Measurements from ENCODE around the gene CSDE1.

The CSDE1 gene

DNA sequence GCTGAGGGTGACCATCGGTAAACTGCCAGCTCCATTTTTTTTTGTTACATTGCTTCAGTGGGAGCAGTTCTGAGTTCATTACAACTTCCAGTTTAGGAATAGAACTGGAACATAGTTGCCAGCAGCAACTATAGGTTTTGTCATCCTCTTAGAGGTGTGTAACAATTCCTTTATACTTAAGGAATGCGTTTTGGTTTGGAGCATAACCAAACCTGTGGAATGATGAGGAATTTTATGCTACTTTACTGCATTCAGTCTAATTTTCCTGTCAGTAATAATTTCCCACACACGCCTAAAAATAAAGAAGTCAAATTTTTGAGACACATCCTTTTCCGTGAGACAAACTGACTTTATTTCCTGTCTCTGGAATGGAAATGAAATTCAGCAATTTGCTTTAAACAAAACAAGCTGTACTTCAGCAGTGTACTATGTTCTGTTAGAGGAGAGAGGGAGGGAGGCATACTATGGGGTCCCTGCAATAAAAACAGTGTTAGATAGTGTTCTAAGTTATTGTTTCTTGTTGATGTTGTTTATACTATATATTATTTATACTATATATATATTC is 57.7 kb downstream of the CSDE1 start:
- no peak for DNase-seq

DNA sequence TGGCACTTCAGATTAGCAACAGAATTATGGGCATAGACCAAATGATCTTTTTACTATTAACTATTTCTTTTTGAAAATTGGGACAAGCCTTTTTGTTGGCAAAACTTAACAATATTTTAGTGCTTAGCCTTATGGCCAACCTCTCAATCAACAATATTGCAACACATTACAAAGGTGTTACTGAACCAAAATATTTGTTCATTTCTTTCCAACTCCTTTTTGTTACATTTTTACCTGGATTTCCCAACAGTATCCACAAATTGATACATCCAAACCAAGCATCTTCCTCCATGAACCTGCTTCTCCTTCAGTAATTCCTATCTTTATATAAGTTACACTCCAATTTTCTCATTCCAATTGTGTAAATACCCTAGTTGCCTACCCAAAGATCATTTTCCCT is 61.0 kb downstream of the CSDE1 start:
- DNase-seq: no peak

DNA sequence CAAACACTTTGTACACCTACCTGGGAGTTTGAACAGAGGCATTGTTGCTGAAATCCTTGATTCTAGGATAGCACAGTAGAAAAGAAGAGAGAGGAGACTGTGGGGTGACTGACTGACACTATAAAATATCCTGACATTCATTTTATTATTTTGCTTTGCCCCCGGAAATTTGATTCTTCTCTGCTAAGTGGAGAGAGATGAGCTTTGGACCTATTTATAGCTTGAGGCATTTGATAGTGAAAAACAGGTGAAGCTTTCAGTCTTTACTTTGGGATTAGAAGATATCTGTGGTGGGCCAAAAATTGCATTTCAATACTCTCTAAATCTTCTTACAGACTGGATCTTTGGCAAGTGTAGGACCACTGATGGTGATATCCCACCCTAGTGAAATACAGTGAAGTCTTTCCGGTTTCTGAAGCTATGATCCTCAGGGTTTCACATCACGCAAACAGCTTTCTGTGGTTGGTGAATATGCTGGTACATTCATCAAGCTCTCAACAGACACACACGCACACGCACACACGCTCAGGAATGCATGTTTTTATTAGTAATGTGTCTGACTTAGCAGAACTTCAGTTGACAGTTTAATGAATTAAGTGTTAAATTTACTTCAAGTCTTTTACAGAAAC is 62.2 kb downstream of the CSDE1 start, which contains the start of gene AMPD1:
Gene AMPD1 (minus strand): TSS at position 117 of the 629 bp plus-strand sequence. CDS start 75 bp downstream, at position 42.
- no peak for DNase-seq

DNA sequence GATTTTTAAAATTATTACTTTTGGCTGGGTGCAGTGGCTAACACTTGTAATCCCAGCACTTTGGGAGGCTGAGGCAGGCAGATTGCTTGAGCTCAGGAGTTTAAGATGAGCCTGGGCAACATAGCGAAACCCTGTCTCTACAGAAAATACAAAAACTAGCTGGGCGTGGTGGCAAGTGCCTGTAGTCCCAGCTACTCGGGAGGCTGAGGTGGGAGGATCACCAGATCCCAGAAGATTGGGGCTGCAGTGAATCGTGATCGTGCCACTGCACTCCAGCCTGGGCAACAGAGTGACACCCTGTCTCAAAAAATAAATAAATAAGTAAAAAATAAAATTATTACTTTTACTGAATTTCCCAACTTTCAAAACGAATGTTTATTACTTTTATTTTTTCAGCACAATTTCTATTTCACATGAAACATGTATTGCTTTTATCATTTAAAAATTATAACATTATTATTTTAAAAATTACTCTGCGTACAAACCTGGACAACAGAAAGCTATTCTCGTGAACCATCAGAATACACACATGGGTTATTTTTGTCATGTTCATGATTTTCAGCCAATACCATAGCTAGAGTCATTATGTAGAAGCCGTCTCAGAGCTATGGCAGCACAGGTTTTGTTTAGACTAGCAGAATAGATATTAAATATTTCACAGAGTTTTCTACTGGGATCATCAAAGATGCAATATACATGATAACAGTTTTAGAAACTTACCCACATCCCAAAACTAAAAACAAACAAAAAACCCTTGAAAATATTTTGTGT is 63.1 kb downstream of the CSDE1 start:
- no peak for DNase-seq

GRCh38 chr1:114692947-114693346 is 64.8 kb downstream of the CSDE1 start:
- no peak for DNase-seq

DNA sequence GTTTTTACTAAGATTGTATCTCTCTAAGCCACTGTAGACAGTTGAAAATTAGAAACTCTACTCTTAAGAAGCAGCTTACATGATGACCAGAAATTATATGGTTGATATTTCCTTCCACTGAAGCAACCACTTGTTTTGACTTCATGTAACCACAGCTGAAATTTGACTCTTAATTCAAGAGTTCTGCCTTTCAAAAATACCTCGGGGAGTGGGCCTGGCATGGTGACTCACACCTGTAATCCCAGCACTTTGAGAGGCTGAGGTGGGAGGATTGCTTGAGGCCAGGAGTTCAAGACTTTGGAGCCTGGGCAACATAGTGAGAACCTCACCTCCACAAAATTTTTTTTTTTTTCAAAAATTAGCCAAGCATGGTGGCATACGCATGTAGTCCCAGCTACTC is 66.7 kb downstream of the CSDE1 start:
- DNase-seq: no peak

GRCh38 chr1:114690148-114690547 is 67.6 kb downstream of the CSDE1 start:
- no peak for DNase-seq

GRCh38 chr1:114688526-114688925 is 69.3 kb downstream of the CSDE1 start:
- no peak for DNase-seq

DNA sequence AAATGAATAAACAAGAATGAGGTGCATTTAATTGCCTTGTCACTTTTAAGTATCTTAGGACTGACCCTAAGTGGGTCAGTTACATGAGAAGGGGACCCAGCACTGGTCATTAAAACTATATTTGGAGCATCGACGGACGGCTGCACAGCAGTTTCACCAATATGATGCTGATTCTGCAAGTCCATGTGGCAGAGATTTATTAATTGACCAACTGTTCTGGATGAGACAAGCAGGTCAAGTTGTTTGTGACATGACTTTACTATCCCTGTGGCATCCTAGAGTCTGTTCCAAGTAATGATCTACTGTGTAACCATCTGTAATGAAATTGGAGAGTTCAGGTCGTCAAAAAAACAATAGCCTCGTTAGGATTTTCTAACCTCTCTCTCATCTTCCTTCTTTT is 71.9 kb downstream of the CSDE1 start:
- DNase-seq: no peak

DNA sequence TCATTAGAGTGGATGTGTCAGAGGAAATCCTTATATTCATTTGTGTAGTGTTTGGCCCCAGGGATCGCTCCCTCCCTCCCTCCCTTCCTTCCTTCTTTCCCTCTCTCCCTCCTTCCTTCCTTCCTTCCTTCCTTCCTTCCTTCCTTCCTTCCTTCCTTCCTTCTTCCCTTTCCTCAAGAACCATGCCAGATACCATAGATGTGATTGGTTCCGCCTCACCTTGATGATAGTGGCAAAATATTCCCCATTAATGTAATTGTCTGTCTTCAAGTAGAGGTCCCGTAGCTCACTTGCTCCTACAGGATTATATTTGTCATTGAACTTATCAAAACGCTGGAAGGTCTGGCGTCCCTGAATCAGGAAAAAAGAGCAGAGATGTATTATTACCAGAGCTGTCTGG is 80.1 kb downstream of the CSDE1 start:
- DNase-seq: no peak

- no peak for DNase-seq
These were observed 81.7 kb downstream of the CSDE1 start for GRCh38 chr1:114676115-114676514.

GRCh38 chr1:114671939-114672275 is 85.9 kb downstream of the CSDE1 start:
- DNase-seq: no peak

DNA sequence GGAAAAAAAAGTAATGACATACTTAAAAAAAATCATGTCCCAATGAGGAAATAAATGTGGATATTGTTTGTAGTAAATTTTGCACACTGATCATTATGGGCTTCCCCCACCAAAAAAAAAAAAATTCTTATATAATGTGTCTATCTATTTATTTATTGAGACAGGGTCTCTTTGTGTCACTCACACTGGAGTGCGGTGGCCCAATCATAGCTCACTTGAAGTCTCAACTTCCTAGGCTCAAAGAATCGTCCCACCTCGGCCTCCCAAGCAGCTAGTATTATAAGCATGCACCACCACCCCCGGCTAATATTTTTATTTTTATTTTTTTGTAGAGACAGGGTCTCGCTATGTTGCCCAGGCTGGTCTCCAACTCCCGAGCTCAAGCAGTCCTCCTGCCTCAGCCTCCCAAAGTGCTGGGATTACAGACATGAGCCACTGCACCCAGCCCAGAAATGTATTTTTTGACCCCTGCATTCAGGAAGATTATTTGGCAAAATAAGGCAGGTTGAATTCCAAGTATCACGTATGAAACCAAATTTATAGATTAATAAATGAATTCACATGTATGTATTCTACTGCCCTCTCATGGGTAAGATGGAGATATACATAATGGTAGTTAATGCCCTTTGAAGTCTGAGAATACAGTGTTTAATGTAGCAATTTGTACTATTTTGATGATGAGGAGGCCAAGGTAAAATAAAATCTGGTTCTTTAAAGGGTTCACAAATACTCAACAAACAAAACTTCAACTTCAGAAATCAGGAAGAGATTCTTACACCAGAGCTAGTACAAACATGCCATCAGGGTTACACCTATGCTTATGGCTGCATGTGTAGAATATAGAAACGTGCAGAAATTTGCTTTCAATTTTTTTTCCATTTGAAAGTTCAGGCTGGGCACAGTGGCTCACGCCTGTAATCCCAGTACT is 86.5 kb downstream of the CSDE1 start:
- no peak for DNase-seq

- peak; percentile 78 to 85 for DNase-seq
These were observed 87.4 kb downstream of the CSDE1 start for GRCh38 chr1:114670083-114671010.

GRCh38 chr1:114669562-114670082 is 88.2 kb downstream of the CSDE1 start, which contains the start of gene DENND2C:
Gene DENND2C (minus strand): TSS chr1:114670049. CDS start chr1:114625984, 44,065 bp downstream.
- no peak for DNase-seq

DNA sequence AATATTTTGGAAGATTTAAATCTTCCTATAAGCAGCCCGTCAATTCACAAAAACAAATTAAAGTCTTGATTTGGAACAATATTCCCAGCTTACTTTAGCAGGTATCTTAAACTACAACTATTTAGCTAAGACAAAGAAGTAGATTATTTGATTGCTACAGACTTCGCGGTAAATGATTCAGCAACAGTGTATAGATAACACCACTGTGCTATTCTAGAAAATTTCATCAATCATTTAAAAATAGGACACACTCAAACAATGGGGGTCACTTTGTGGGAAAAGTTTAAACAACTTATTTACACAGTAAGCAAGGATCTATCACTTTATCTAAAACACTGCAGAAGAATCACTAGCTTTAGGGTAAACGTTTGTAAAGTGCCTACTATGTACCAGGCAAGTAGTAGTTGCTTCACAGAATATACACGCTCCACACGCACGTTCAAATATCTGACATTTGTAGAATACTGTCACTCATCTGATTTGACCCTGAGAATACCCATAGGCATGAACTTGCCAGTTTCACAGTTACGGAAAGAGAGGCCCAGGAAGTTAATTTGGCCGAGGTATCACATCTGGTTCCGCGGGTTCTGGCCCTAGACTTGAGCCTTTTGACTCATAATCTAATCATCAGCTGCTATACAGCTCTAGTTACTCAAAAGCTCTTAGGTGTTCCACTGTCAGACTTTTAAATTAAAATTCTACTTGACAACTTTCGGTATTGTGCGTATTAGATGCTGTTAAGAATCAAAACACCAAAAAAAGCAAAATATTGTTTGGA is 88.8 kb downstream of the CSDE1 start:
- no peak for DNase-seq

DNA sequence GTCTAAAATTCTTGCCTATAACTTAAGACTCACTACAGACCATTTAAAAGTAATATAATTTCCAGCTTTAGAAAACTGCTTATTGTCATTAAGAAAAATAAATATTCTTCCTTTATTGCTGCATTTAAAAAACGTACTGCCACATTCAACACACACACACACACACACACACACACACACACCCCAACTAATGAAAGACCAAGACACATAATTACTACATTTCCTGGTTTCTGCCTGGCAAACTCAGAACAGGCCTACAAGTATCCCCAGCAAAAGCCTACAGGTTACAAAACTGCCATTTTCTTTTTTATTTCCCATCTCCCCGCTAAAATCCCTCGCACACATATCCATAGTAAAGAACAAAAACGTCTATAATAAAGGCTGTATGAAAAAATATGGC is 89.4 kb downstream of the CSDE1 start:
- DNase-seq: no peak

GRCh38 chr1:114666954-114667353 is 90.8 kb downstream of the CSDE1 start:
- no peak for DNase-seq

Measured in stimulated activated CD4-positive, alpha-beta T cell treated with anti-CD3 and anti-CD28 coated beads, Interleukin-2, amount 100 ng/mL, for 48 hours (primary cell).